GM23338 (cell line): ENCODE measurements around the gene PRMT3.

Source experiments
- CREB1 ChIP-seq: fragments of 250-450 bp; sonication (Bioruptor Pico); IDR thresholded peaks from 2 replicates; pipeline ENCODE4 v1.5.0; 2020; ENCODE audit warnings: low read depth, mild to moderate bottlenecking, moderate library complexity
- CTCF ChIP-seq, 2 experiments: fragments of 200-600 bp in 1 of 2; sonication (generic) in 1 of 2; conservative IDR thresholded peaks; 2 replicates each; pipeline versions ENCODE4 v1.5.1 to v1.6.1; 2016 to 2017; ENCODE audit warnings: antibody characterized with exemption in 2 of 2, low read depth in 2 of 2, mild to moderate bottlenecking in 2 of 2, moderate library complexity in 1 of 2
- ETS1 ChIP-seq: IDR thresholded peaks from 2 replicates; pipeline ENCODE4 v1.6.1; 2016; ENCODE audit warnings: antibody characterized with exemption
- EZH2 ChIP-seq: fragments of 200-600 bp; sonication (generic); IDR thresholded peaks from one replicate; pipeline ENCODE4 v1.8.0; 2017; ENCODE audit warnings: antibody characterized with exemption, mild to moderate bottlenecking, low read depth; ENCODE audit not compliant: unreplicated experiment
- EZH2phosphoT487 ChIP-seq: fragments of 200-600 bp; sonication (generic); IDR thresholded peaks from one replicate; pipeline ENCODE4 v1.8.1; 2018; ENCODE audit warnings: antibody characterized with exemption; ENCODE audit not compliant: unreplicated experiment
- JUNB ChIP-seq: IDR thresholded peaks from one replicate; pipeline ENCODE4 v1.6.1; 2016; ENCODE audit warnings: antibody characterized with exemption; ENCODE audit not compliant: unreplicated experiment
- NANOG ChIP-seq: IDR thresholded peaks from 2 replicates; pipeline ENCODE4 v1.6.1; 2016; ENCODE audit warnings: antibody characterized with exemption, borderline replicate concordance
- POLR2AphosphoS5 ChIP-seq: IDR thresholded peaks from 2 replicates; pipeline ENCODE4 v1.6.1; 2016; ENCODE audit warnings: antibody characterized with exemption, low read depth
- REST ChIP-seq: IDR thresholded peaks from one replicate; pipeline ENCODE4 v1.6.1; 2018; ENCODE audit warnings: antibody characterized with exemption; ENCODE audit not compliant: unreplicated experiment
- STAT1 ChIP-seq: IDR thresholded peaks from one replicate; pipeline ENCODE4 v1.6.1; 2016; ENCODE audit warnings: antibody characterized with exemption; ENCODE audit not compliant: unreplicated experiment
- ZNF114 ChIP-seq: fragments of 250-450 bp; sonication (Bioruptor Pico); IDR thresholded peaks from 2 replicates; pipeline ENCODE4 v1.5.0; 2020; ENCODE audit warnings: mild to moderate bottlenecking, moderate library complexity
- ZNF331 ChIP-seq: fragments of 250-450 bp; sonication (Bioruptor Pico); IDR thresholded peaks from 2 replicates; pipeline ENCODE4 v1.5.0; 2020; ENCODE audit warnings: low read depth, mild to moderate bottlenecking, moderate library complexity
- ZNF462 ChIP-seq: fragments of 250-450 bp; sonication (Bioruptor Pico); IDR thresholded peaks from 2 replicates; pipeline ENCODE4 v1.5.0; 2020; ENCODE audit warnings: mild to moderate bottlenecking, moderate library complexity

- no peak for TF ChIP-seq CTCF (conservative IDR thresholded peaks at IDR 0.05; ENCODE audit: low read depth in 2 of 2)
- no peak for TF ChIP-seq EZH2
- TF ChIP-seq POLR2AphosphoS5 = no peak
- no peak for TF ChIP-seq ETS1
- no peak for TF ChIP-seq ZNF114 (CRISPR knock-in tag)
- no peak for TF ChIP-seq JUNB
- TF ChIP-seq REST = no peak
- TF ChIP-seq CREB1 = no peak
- no peak for TF ChIP-seq EZH2phosphoT487
- TF ChIP-seq ZNF462 (CRISPR knock-in tag) = no peak
- no peak for TF ChIP-seq STAT1
- no peak for TF ChIP-seq ZNF331
- no peak for TF ChIP-seq NANOG
Measured at GRCh38 chr11:20360650-20361049, 26.9 kb upstream of the PRMT3 start.
